Ammon's horn (tissue), 1 donor: ENCODE results near the gene PAX7.
A peak's percentile ranks its signal among the peaks of the same experiment; 100 is the strongest.
"Not testable (repeated sequence)": the region's sequence is repeated elsewhere in the genome, so short reads cannot be mapped to it uniquely, and the experiment has no call there.

Experiments used
- DNase-seq: peaks from one replicate; pipeline ENCODE4 v3.0.0-alpha.2; 2016; ENCODE audit warnings: low spot score

The PAX7 gene

GRCh38 chr1:18630511-18631495 is at the start of gene PAX7:
Gene PAX7 (plus strand): TSS chr1:18630846. CDS start chr1:18631604, 758 bp downstream.
- DNase-seq: no peak

- DNase-seq: peak; percentile 43
Observed at GRCh38 chr1:18581420-18581880, 49.2 kb upstream of the PAX7 start.

GRCh38 chr1:18582890-18583289 is 47.8 kb upstream of the PAX7 start:
- no peak for DNase-seq

GRCh38 chr1:18583326-18583941 is 47.2 kb upstream of the PAX7 start:
- no peak for DNase-seq

- DNase-seq: not testable (repeated sequence)
Observed at GRCh38 chr1:18586016-18586415, 44.6 kb upstream of the PAX7 start.

GRCh38 chr1:18588093-18588492 is 42.6 kb upstream of the PAX7 start:
- DNase-seq: no peak

- no peak for DNase-seq
Observed at GRCh38 chr1:18592368-18592767, 38.3 kb upstream of the PAX7 start.

- peak; percentile 65 for DNase-seq
Observed at GRCh38 chr1:18597160-18598042, 33.2 kb upstream of the PAX7 start.

GRCh38 chr1:18599086-18599485 is 31.6 kb upstream of the PAX7 start:
- no peak for DNase-seq

GRCh38 chr1:18599704-18600103 is 30.9 kb upstream of the PAX7 start:
- DNase-seq: no peak

- no peak for DNase-seq
Observed at GRCh38 chr1:18602533-18603211, 28.0 kb upstream of the PAX7 start.

- DNase-seq: no peak
Observed at GRCh38 chr1:18603212-18603852, 27.3 kb upstream of the PAX7 start.

- no peak for DNase-seq
Observed at GRCh38 chr1:18606443-18607288, 24.0 kb upstream of the PAX7 start.

- DNase-seq: no peak
Observed at GRCh38 chr1:18607289-18607760, 23.3 kb upstream of the PAX7 start.

GRCh38 chr1:18608534-18608933 is 22.1 kb upstream of the PAX7 start:
- no peak for DNase-seq

- no peak for DNase-seq
Observed at GRCh38 chr1:18611311-18611710, 19.3 kb upstream of the PAX7 start.

GRCh38 chr1:18612073-18612472 is 18.6 kb upstream of the PAX7 start:
- no peak for DNase-seq

GRCh38 chr1:18614069-18614735 is 16.4 kb upstream of the PAX7 start:
- no peak for DNase-seq
